Neural cell (in vitro differentiated cells): ENCODE results near the gene GLRB. TPM values are rescaled to one million over a fixed set of nuclear protein-coding genes. Genes with fewer than 3 reads are reported as not detected.

Experiments used
- H2AFZ ChIP-seq: fragments of 200-600, 300-800 bp; sonication (generic), shearing (Covaris generic); 2 replicates; pipeline ENCODE4 v1.6.0; 2014; ENCODE audit warnings: low read depth, mild to moderate bottlenecking, antibody characterized with exemption, low read length, moderate library complexity
- H3F3A ChIP-seq: fragments of 200-600 bp; shearing (Covaris generic); 2 replicates; pipeline ENCODE4 v1.6.1; 2016; ENCODE audit warnings: mild to moderate bottlenecking, moderate library complexity, mixed read lengths, antibody characterized with exemption, low read length; ENCODE audit not compliant: insufficient read depth, poor library complexity, severe bottlenecking
- H3K27ac ChIP-seq: fragments of 200-600, 300-800 bp; sonication (generic), shearing (Covaris generic); 2 replicates; pipeline ENCODE4 v1.5.1; 2014; ENCODE audit warnings: mild to moderate bottlenecking, low read length, moderate library complexity
- H3K27me3 ChIP-seq: fragments of 300-800, 200-600 bp; sonication (generic), shearing (Covaris generic); 2 replicates; pipeline ENCODE4 v1.6.0; 2014; ENCODE audit warnings: mild to moderate bottlenecking, low read depth, low read length, moderate library complexity; ENCODE audit not compliant: insufficient read depth
- H3K36me3 ChIP-seq: fragments of 300-800, 200-600 bp; sonication (generic), shearing (Covaris generic); 2 replicates; pipeline ENCODE4 v1.5.1; 2014; ENCODE audit warnings: mild to moderate bottlenecking, antibody characterized with exemption, low read length, moderate library complexity; ENCODE audit not compliant: insufficient read depth
- H3K4me2 ChIP-seq: fragments of 300-800, 200-600 bp; sonication (generic), shearing (Covaris generic); 2 replicates; pipeline ENCODE4 v1.6.0; 2014; ENCODE audit warnings: mild to moderate bottlenecking, low read length
- H3K4me3 ChIP-seq: fragments of 300-800, 200-600 bp; sonication (generic), shearing (Covaris generic); 2 replicates; pipeline ENCODE4 v1.5.1; 2014; ENCODE audit warnings: mild to moderate bottlenecking, low read length, moderate library complexity
- H3K79me2 ChIP-seq: fragments of 200-600 bp; shearing (Covaris generic); replicated peaks from 2 replicates; pipeline ENCODE4 v1.6.0; 2014; ENCODE audit warnings: mild to moderate bottlenecking, low read length, moderate library complexity; ENCODE audit not compliant: insufficient read depth
- H3K9ac ChIP-seq: fragments of 300-800, 200-600 bp; sonication (generic), shearing (Covaris generic); 2 replicates; pipeline ENCODE4 v1.6.1; 2016; ENCODE audit warnings: mild to moderate bottlenecking, low read length, mixed read lengths
- H3K9me2 ChIP-seq: fragments of 200-600 bp; shearing (Covaris generic); 2 replicates; pipeline ENCODE4 v1.6.1; 2016; ENCODE audit warnings: mild to moderate bottlenecking, low read length, mixed read lengths; ENCODE audit not compliant: insufficient read depth
- H3K9me3 ChIP-seq: fragments of 200-600, 300-800 bp; sonication (generic), shearing (Covaris generic); 2 replicates; pipeline ENCODE4 v1.6.1; 2016; ENCODE audit warnings: mild to moderate bottlenecking, mixed run types, low read length, moderate library complexity, mixed read lengths
- H4K20me1 ChIP-seq: fragments of 200-600 bp; shearing (Covaris generic); 2 replicates; pipeline ENCODE4 v1.6.1; 2016; ENCODE audit warnings: mild to moderate bottlenecking, mixed run types; ENCODE audit not compliant: insufficient read depth
- EP300 ChIP-seq: fragments of 450-650 bp; conservative IDR thresholded peaks from 2 replicates; pipeline ENCODE4 v1.6.1; 2014; ENCODE audit warnings: antibody characterized with exemption, mild to moderate bottlenecking, moderate library complexity; ENCODE audit not compliant: poor library complexity, severe bottlenecking
- EZH2 ChIP-seq: fragments of 200-600, 300-800 bp; shearing (Covaris generic), sonication (generic); IDR thresholded peaks from 2 replicates; pipeline ENCODE4 v1.6.1; 2014; ENCODE audit warnings: antibody characterized with exemption, low read length, borderline replicate concordance, mild to moderate bottlenecking; ENCODE audit not compliant: insufficient read depth, poor library complexity, severe bottlenecking
- MXI1 ChIP-seq: fragments of 450-650 bp; conservative IDR thresholded peaks from 2 replicates; pipeline ENCODE4 v1.6.1; 2014; ENCODE audit warnings: antibody characterized with exemption, mild to moderate bottlenecking; ENCODE audit not compliant: poor library complexity, severe bottlenecking
- POLR2AphosphoS5 ChIP-seq: IDR thresholded peaks from 2 replicates; pipeline ENCODE4 v1.6.1; 2012
- RAD21 ChIP-seq: fragments of 450-650 bp; conservative IDR thresholded peaks from 2 replicates; pipeline ENCODE4 v1.6.1; 2014; ENCODE audit warnings: antibody characterized with exemption, mild to moderate bottlenecking, moderate library complexity
- REST ChIP-seq: IDR thresholded peaks from 2 replicates; pipeline ENCODE4 v1.6.1; 2012; ENCODE audit warnings: borderline replicate concordance
- SMC3 ChIP-seq: fragments of 450-650 bp; conservative IDR thresholded peaks from 2 replicates; pipeline ENCODE4 v1.6.1; 2014; ENCODE audit warnings: antibody characterized with exemption, mild to moderate bottlenecking, moderate library complexity; ENCODE audit not compliant: poor library complexity
- TAF1 ChIP-seq: IDR thresholded peaks from 2 replicates; pipeline ENCODE4 v1.6.1; 2012; ENCODE audit warnings: low read depth
- polyA plus RNA-seq: library from polyadenylated mRNA; depleted of rRNA; stranded (reverse); fragments of >200 nt; gene quantifications from 2 replicates; pipeline ENCODE4 v1.2.3, GENCODE V29; 2014
- TF ChIP-seq, protein P1 (sequence below): fragments of 450-650 bp; IDR thresholded peaks from 2 replicates; pipeline ENCODE4 v1.5.1; 2014; ENCODE audit warnings: antibody characterized with exemption, mild to moderate bottlenecking, moderate library complexity; ENCODE audit not compliant: poor library complexity, severe bottlenecking

GLRB gene
- polyA plus RNA-seq, 1 donor from 2014 or later: 24.9 TPM

GRCh38 chr4:157165935-157166610 lies 90.1 kb downstream of the GLRB start:
- Histone ChIP-seq H3F3A (no peaks in the 10 kb centered on the region), H2AFZ (no peak overlapping the region), H3K36me3 (peaks cover 6% of the 10 kb centered on the region), H3K4me2 (no peak overlapping the region), H3K79me2 (no peaks in the 10 kb centered on the region), H3K9me2 (no peaks in the 10 kb centered on the region), H4K20me1 (no peaks in the 10 kb centered on the region), H3K27me3 (no peaks in the 10 kb centered on the region), H3K9ac (no peak overlapping the region), H3K4me3 (no peak overlapping the region), H3K9me3 (no peaks in the 10 kb centered on the region), H3K27ac (no peak overlapping the region)
- no peak for TF ChIP-seq POLR2AphosphoS5
- no peak for TF ChIP-seq EP300
- no peak for TF ChIP-seq EZH2
- TF ChIP-seq, protein P1, sequence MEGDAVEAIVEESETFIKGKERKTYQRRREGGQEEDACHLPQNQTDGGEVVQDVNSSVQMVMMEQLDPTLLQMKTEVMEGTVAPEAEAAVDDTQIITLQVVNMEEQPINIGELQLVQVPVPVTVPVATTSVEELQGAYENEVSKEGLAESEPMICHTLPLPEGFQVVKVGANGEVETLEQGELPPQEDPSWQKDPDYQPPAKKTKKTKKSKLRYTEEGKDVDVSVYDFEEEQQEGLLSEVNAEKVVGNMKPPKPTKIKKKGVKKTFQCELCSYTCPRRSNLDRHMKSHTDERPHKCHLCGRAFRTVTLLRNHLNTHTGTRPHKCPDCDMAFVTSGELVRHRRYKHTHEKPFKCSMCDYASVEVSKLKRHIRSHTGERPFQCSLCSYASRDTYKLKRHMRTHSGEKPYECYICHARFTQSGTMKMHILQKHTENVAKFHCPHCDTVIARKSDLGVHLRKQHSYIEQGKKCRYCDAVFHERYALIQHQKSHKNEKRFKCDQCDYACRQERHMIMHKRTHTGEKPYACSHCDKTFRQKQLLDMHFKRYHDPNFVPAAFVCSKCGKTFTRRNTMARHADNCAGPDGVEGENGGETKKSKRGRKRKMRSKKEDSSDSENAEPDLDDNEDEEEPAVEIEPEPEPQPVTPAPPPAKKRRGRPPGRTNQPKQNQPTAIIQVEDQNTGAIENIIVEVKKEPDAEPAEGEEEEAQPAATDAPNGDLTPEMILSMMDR: no peak
- no peak for TF ChIP-seq TAF1
- no peak for TF ChIP-seq MXI1

- no peak overlapping the region for H3K27ac ChIP-seq
- H3K9me3 ChIP-seq: no peaks in the 10 kb centered on the region
- no peaks in the 10 kb centered on the region for H3F3A ChIP-seq
- no peaks in the 10 kb centered on the region for H3K79me2 ChIP-seq
- no peak overlapping the region for H3K9ac ChIP-seq
- H2AFZ ChIP-seq: no peak overlapping the region
- H3K27me3 ChIP-seq: no peaks in the 10 kb centered on the region
- H3K36me3 ChIP-seq: no peaks in the 10 kb centered on the region
- TF ChIP-seq EZH2: no peak
- TF ChIP-seq, protein P1: no peak
- no peak for TF ChIP-seq SMC3
- TF ChIP-seq POLR2AphosphoS5: no peak
- TF ChIP-seq REST: no peak
- no peak for TF ChIP-seq RAD21
- TF ChIP-seq EP300: no peak
- TF ChIP-seq MXI1: no peak
- no peak for TF ChIP-seq TAF1
- H3K4me3 ChIP-seq: no peak overlapping the region
- no peaks in the 10 kb centered on the region for H3K9me2 ChIP-seq
- H4K20me1 ChIP-seq: no peaks in the 10 kb centered on the region
- H3K4me2 ChIP-seq: no peak overlapping the region
Observed at GRCh38 chr4:157170321-157170720, 94.4 kb downstream of the GLRB start.
